Measurements from ENCODE around the gene CEPT1.

CEPT1 gene

GRCh38 chr1:111234258-111234657, 94.2 kb downstream of the CEPT1 start:
- DNase-seq: no peak
